Measurements from ENCODE around the gene PGGT1B. TPM values are rescaled to one million over a fixed set of nuclear protein-coding genes. Genes with fewer than 3 reads are reported as not detected.

Gene PGGT1B
- total RNA-seq = 23.8 TPM
- long read RNA-seq, full-length matches to known transcripts = 10 of 11 reads
- long read RNA-seq, partial matches to known transcripts = 1 of 11 reads
- long read RNA-seq, other reads (novel, unspliced or antisense) = 0 of 11 reads

DNA sequence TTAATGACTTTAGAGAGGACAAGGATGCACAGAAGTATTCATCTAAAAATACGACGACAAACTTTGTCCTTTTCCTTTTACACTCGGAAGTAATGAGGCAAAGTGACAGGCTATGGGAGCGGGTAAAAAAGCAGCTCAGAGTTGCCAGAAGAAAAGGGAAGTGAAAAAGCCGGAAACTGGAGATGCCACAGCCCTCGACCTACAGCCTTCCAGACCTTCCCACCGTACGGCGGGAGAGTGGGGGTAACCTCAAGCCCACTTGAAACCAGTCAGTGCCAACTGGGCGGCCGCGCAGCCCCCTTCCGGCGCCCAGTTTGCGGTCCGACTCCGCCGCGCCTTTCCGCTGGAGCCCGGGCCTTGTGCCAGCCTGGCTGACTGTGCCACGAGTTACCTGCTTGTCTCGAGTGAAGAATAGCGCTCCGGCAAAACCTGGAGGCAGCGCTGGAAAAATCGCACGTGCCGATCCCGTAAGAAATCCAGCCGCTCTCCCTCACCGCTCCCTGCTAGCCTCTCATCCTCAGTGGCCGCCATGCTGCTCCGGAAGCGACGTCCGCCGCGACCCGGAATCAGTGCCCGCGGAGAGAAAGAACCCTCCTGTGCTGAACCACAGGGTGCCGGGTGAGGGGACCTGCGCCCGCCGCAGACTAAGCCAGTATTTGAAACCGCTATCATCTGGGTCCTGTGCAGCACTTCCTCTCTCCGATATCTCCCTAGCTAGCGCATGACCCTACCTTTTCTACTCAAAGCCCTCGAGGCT lies at the start of gene PGGT1B:
Gene PGGT1B (minus strand): TSS at position 557 of the 757 bp plus-strand sequence. CDS start 26 bp downstream, at position 531.
- H3K36me3 ChIP-seq = peaks cover 19% of the 10 kb centered on the region
- TF ChIP-seq, protein P1, sequence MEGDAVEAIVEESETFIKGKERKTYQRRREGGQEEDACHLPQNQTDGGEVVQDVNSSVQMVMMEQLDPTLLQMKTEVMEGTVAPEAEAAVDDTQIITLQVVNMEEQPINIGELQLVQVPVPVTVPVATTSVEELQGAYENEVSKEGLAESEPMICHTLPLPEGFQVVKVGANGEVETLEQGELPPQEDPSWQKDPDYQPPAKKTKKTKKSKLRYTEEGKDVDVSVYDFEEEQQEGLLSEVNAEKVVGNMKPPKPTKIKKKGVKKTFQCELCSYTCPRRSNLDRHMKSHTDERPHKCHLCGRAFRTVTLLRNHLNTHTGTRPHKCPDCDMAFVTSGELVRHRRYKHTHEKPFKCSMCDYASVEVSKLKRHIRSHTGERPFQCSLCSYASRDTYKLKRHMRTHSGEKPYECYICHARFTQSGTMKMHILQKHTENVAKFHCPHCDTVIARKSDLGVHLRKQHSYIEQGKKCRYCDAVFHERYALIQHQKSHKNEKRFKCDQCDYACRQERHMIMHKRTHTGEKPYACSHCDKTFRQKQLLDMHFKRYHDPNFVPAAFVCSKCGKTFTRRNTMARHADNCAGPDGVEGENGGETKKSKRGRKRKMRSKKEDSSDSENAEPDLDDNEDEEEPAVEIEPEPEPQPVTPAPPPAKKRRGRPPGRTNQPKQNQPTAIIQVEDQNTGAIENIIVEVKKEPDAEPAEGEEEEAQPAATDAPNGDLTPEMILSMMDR (IDR thresholded peaks at IDR 0.05; ENCODE audit: borderline replicate concordance) = no peak
- no peaks in the 10 kb centered on the region for H3K27me3 ChIP-seq (ENCODE audit: low read depth)
- DNase-seq = peak; percentile 77
- intact Hi-C loops (cut with micrococcal nuclease) = no loop called here
- H3K4me1 ChIP-seq = peaks cover 49% of the 10 kb centered on the region
- peak within 1 kb of the TSS; percentile 84 for H3K27ac ChIP-seq (replicated peaks)
- H3K4me3 ChIP-seq = peak within 1 kb of the TSS; percentile 86
- no peaks in the 10 kb centered on the region for H3K9me3 ChIP-seq (replicated peaks)

DNA sequence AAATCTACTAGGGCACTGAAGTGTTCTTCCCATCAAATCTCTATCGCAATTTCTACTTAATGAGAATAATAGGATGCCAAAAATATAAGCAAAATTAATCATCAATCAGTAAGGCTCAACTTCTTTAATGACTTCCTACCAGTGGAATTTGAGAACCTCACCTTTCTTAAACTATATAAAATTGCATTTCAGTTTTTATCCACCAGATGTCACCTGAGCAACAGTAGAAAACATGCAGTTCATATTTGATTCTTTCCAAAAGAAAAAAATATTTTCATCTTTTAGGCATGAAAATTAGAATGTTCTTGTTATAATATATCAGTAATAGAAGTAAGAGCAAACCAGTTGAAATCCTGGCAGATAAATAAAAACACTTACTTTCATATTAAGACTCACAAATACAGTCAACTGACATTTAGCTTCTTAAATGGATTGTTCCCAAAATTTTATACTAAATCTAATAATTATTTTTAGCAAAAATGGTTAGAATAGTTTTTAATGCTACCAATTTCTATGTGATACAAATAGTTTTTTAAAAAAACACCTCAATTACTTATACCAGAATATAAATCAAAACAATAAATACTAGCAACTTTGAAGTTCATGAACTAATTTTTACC lies 47.2 kb upstream of the PGGT1B start:
- TF ChIP-seq, protein P1 (IDR thresholded peaks at IDR 0.05; ENCODE audit: borderline replicate concordance) = peak; percentile 81
- intact Hi-C loops (cut with micrococcal nuclease) = loop anchor here (2.0 to 10.0 kb wide), 2 partner anchors 65 to 277 kb away; no protein-coding TSS in a partner anchor

DNA sequence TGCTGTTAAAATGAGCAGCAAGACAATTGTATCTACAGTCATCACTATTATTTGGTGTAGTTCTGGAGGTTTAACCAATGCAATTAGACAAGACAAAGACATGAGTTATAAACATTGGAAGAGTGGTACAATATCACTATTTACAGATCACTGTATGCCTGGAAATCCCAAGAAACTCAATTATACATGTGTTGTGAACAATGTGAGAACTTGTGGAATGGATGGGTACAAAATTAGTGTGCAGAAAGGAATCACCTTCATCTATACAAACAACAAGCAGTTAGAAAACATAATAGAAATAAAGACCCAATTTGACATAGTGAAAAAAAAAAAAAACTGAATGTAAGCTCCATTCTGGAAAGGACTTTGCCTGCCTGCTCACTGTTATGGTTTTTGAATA lies 46.1 kb upstream of the PGGT1B start:
- intact Hi-C loops (cut with micrococcal nuclease) = no loop called here
- Histone ChIP-seq H3K27me3 (ENCODE audit: low read depth) (no peaks in the 10 kb centered on the region), H3K27ac (replicated peaks) (no peak overlapping the region), H3K36me3 (no peaks in the 10 kb centered on the region), H3K9me3 (replicated peaks) (no peaks in the 10 kb centered on the region), H3K4me3 (no peak overlapping the region), H3K4me1 (no peaks in the 10 kb centered on the region)
- DNase-seq = no peak
- TF ChIP-seq, protein P1 (IDR thresholded peaks at IDR 0.05; ENCODE audit: borderline replicate concordance) = no peak

More for the DNA sequence above, 47.2 kb upstream of the PGGT1B start:
- no peaks in the 10 kb centered on the region for H3K27me3 ChIP-seq (ENCODE audit: low read depth)
- no peak overlapping the region for H3K27ac ChIP-seq (replicated peaks)
- H3K9me3 ChIP-seq (replicated peaks) = no peaks in the 10 kb centered on the region
- no peaks in the 10 kb centered on the region for H3K4me1 ChIP-seq
- H3K4me3 ChIP-seq = no peak overlapping the region
- no peaks in the 10 kb centered on the region for H3K36me3 ChIP-seq
- DNase-seq = no peak

DNA sequence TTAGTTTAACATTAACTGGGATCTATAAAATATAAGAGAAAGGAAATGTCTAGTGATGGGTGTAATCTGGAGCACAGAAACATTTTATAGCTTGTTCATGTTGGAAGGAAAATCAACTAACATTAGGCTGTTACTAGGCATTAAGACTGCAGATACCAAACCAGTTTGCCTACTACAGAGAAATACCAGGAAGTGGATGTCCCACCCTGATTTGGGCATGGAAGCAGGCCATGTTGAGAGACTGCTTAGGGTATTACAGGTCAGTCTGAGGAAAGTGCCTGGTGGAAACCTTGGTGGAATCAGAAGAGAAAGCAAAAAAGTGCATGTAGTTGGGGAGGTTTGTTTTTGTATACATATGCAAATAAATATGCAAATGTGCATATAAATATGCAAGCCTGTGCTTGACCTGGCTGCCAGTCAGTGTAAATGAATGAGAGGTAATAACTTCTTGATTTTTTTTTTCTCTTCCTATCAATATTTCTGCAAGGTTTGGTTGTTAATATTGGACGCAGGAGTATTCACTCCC lies 43.4 kb upstream of the PGGT1B start:
- Histone ChIP-seq H3K36me3 (no peaks in the 10 kb centered on the region), H3K4me3 (no peak overlapping the region), H3K27ac (replicated peaks) (no peak overlapping the region), H3K27me3 (ENCODE audit: low read depth) (no peaks in the 10 kb centered on the region), H3K9me3 (replicated peaks) (no peaks in the 10 kb centered on the region), H3K4me1 (no peaks in the 10 kb centered on the region)
- no peak for DNase-seq
- intact Hi-C loops (cut with micrococcal nuclease) = no loop called here
- TF ChIP-seq, protein P1 (IDR thresholded peaks at IDR 0.05; ENCODE audit: borderline replicate concordance) = no peak

DNA sequence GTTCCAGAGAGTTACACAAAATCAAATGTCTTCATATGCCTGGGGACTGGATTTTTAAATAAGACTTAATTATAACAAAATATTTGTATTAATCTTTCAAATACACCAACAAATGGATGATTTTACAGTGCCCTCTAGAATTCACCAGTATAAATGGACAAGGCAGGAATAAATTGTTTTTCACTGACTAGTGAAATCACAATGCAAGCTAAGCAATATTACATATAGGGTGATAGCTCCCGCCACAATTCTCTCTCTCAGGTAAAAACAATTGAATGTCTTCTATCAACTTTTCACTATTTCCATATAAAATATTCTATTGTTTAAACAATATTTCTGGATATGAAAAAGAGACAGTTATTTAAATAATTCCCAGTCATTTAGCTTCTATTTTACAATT lies 41.8 kb upstream of the PGGT1B start:
- no peak for DNase-seq
- no peak overlapping the region for H3K4me3 ChIP-seq
- intact Hi-C loops (cut with micrococcal nuclease) = no loop called here
- H3K9me3 ChIP-seq (replicated peaks) = no peaks in the 10 kb centered on the region
- no peaks in the 10 kb centered on the region for H3K4me1 ChIP-seq
- TF ChIP-seq, protein P1 (IDR thresholded peaks at IDR 0.05; ENCODE audit: borderline replicate concordance) = no peak
- no peaks in the 10 kb centered on the region for H3K36me3 ChIP-seq
- no peak overlapping the region for H3K27ac ChIP-seq (replicated peaks)
- no peaks in the 10 kb centered on the region for H3K27me3 ChIP-seq (ENCODE audit: low read depth)
